Measurements from ENCODE around the gene DDIT4. TPM values are rescaled to one million over a fixed set of nuclear protein-coding genes. Genes with fewer than 3 reads are reported as not detected.
"Not testable (repeated sequence)": the region's sequence is repeated elsewhere in the genome, so short reads cannot be mapped to it uniquely, and the experiment has no call there.

The DDIT4 gene
- polyA plus RNA-seq, 3 donors = 26.1 to 611 (median 45.8) TPM

DNA sequence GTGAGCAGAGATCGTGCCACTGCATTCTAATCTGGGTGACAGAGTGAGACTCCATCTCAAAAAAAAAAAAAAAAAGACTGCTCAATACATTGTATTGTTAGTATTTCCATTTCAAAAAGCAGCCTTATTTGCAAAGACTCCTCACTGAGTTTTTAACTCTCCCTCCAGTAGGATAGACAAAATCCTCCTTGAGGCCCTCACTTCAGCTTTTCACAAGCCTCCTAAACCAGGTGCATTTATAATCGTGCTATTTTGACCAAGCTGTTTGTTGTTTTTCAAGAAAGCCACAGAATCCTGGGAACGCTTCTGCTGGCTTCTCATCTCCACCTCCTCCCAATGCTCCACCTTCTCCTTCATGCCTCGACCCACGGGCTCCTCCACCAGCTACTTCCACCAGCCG lies 6.3 kb upstream of the DDIT4 start:
- H3K4me2 ChIP-seq (replicated peaks; ENCODE audit: extremely low read depth, low read length, poor library complexity, severe bottlenecking) = no peak overlapping the region
- no peak overlapping the region for H2AFZ ChIP-seq (ENCODE audit: insufficient read depth, low read depth, low read length, poor library complexity, severe bottlenecking)
- peaks cover 0 to 12% (median 6%) of the 10 kb centered on the region in 3 donors for H3K27me3 Mint-ChIP-seq (ENCODE audit: low read depth in 3 of 3)
- no peaks in the 10 kb centered on the region for H3K36me3 Mint-ChIP-seq
- no peaks in the 10 kb centered on the region for H3K27me3 ChIP-seq (ENCODE audit: control insufficient read depth in 2 of 2, insufficient read depth in 2 of 2, low read length in 2 of 2)
- no peak overlapping the region for H3K27ac ChIP-seq (ENCODE audit: low read depth in 1 of 2, low read length in 2 of 2)
- no peaks in the 10 kb centered on the region for H3K36me3 ChIP-seq (replicated peaks in 1 of 2; ENCODE audit: control insufficient read depth in 1 of 2, insufficient read depth in 2 of 2, low read length in 2 of 2)
- no peak overlapping the region for H3K9ac ChIP-seq (ENCODE audit: insufficient read depth, low read length, poor library complexity, severe bottlenecking)
- WGBS (ENCODE audit: insufficient coverage) = 92% methylated on average over 5 of the region's 6 CpGs
- H3K27ac Mint-ChIP-seq = no peak overlapping the region
- DNase-seq = no peak
- intact Hi-C loops (cut with micrococcal nuclease) = no loop called here
- H3K9me3 Mint-ChIP-seq = peaks cover 0 to 1% (median 0%) of the 10 kb centered on the region in 7 donors
- H3K4me1 Mint-ChIP-seq = peaks cover 8% of the 10 kb centered on the region
- no peak overlapping the region for H3K4me3 ChIP-seq (replicated peaks in 1 of 3; ENCODE audit: low read depth in 2 of 3, low read length in 3 of 3)
- TF ChIP-seq, protein P1, sequence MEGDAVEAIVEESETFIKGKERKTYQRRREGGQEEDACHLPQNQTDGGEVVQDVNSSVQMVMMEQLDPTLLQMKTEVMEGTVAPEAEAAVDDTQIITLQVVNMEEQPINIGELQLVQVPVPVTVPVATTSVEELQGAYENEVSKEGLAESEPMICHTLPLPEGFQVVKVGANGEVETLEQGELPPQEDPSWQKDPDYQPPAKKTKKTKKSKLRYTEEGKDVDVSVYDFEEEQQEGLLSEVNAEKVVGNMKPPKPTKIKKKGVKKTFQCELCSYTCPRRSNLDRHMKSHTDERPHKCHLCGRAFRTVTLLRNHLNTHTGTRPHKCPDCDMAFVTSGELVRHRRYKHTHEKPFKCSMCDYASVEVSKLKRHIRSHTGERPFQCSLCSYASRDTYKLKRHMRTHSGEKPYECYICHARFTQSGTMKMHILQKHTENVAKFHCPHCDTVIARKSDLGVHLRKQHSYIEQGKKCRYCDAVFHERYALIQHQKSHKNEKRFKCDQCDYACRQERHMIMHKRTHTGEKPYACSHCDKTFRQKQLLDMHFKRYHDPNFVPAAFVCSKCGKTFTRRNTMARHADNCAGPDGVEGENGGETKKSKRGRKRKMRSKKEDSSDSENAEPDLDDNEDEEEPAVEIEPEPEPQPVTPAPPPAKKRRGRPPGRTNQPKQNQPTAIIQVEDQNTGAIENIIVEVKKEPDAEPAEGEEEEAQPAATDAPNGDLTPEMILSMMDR (IDR thresholded peaks at IDR 0.05) = no peak
- H3K79me2 ChIP-seq (ENCODE audit: insufficient read depth, low read length) = no peaks in the 10 kb centered on the region
- no peak overlapping the region for H3K4me3 Mint-ChIP-seq
- peaks cover under 1% of the 10 kb centered on the region in 2 donors for H3K4me1 ChIP-seq (ENCODE audit: control insufficient read depth in 1 of 2, insufficient read depth in 2 of 2, low read length in 2 of 2)
- H3K9me3 ChIP-seq (replicated peaks in 1 of 2; ENCODE audit: control insufficient read depth in 1 of 2, insufficient read depth in 1 of 2, low read length in 2 of 2) = no peaks in the 10 kb centered on the region
- H4K20me1 ChIP-seq (ENCODE audit: insufficient read depth, low read length) = no peaks in the 10 kb centered on the region

GRCh38 chr10:72267819-72268399 lies 5.8 kb upstream of the DDIT4 start:
- intact Hi-C loops (cut with micrococcal nuclease) = no loop called here
- H3K9ac ChIP-seq (ENCODE audit: insufficient read depth, low read length, poor library complexity, severe bottlenecking) = no peak overlapping the region
- 99% methylated on average over 14 of the region's 15 CpGs for WGBS (ENCODE audit: insufficient coverage)
- no peaks in the 10 kb centered on the region for H3K79me2 ChIP-seq (ENCODE audit: insufficient read depth, low read length)
- no peak overlapping the region for H2AFZ ChIP-seq (ENCODE audit: insufficient read depth, low read depth, low read length, poor library complexity, severe bottlenecking)
- Mint-ChIP-seq H3K4me1 (peaks cover 12% of the 10 kb centered on the region), H3K27me3 (ENCODE audit: low read depth in 3 of 3) (peaks cover 0 to 13% (median 9%) of the 10 kb centered on the region in 3 donors), H3K27ac (no peak overlapping the region), H3K36me3 (no peaks in the 10 kb centered on the region), H3K4me3 (no peak overlapping the region), H3K9me3 (peaks cover 0 to 2% (median 0%) of the 10 kb centered on the region in 7 donors)
- no peaks in the 10 kb centered on the region for H4K20me1 ChIP-seq (ENCODE audit: insufficient read depth, low read length)
- H3K27me3 ChIP-seq (ENCODE audit: control insufficient read depth in 2 of 2, insufficient read depth in 2 of 2, low read length in 2 of 2) = no peaks in the 10 kb centered on the region
- no peak for DNase-seq
- TF ChIP-seq, protein P1 (IDR thresholded peaks at IDR 0.05) = no peak
- H3K4me3 ChIP-seq (replicated peaks in 1 of 3; ENCODE audit: low read depth in 2 of 3, low read length in 3 of 3) = no peak overlapping the region
- H3K4me2 ChIP-seq (replicated peaks; ENCODE audit: extremely low read depth, low read length, poor library complexity, severe bottlenecking) = no peak overlapping the region
- H3K9me3 ChIP-seq (replicated peaks in 1 of 2; ENCODE audit: control insufficient read depth in 1 of 2, insufficient read depth in 1 of 2, low read length in 2 of 2) = no peaks in the 10 kb centered on the region
- no peaks in the 10 kb centered on the region for H3K36me3 ChIP-seq (replicated peaks in 1 of 2; ENCODE audit: control insufficient read depth in 1 of 2, insufficient read depth in 2 of 2, low read length in 2 of 2)
- H3K27ac ChIP-seq (ENCODE audit: low read depth in 1 of 2, low read length in 2 of 2) = no peak overlapping the region
- H3K4me1 ChIP-seq (ENCODE audit: control insufficient read depth in 1 of 2, insufficient read depth in 2 of 2, low read length in 2 of 2) = peaks cover 5 to 6% of the 10 kb centered on the region in 2 donors

DNA sequence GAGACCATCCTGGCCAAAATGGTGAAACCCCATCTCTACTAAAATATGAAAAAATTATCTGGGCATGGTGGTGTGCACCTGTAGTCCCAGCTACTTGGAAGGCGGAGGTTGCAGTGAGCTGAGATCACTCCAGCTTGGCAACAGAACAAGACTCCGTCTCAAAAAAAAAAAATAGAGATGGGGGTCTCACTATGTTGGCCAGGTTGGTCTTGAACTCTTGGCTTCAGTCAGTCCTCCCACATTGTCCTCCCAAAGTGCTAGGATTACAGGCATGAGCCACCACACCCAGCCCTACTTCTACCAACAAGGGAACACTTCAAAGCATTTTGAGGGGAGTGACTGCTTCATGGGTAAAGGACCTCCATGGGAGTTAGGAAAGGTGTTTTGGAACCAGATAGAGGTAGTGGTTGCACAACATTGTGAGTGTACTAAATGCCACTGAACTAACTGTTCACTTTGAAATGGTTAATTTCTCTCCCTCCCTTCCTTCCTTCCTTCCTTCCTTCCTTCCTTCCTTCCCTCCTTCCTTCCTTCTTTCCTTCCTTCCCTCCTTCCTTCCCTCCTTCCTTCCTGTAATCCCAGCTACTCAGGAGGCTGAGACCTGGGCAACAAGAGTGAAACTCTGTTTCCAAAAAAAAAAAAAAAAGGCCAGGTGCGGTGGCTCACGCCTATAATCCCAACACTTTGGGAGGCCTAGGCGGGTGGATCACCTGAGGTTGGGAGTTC lies 5.1 kb upstream of the DDIT4 start:
- H3K27ac ChIP-seq (ENCODE audit: low read depth in 1 of 2, low read length in 2 of 2); H3K79me2 ChIP-seq (ENCODE audit: insufficient read depth, low read length); H3K9ac ChIP-seq (ENCODE audit: insufficient read depth, low read length, poor library complexity, severe bottlenecking); H3K4me2 ChIP-seq (replicated peaks; ENCODE audit: extremely low read depth, low read length, poor library complexity, severe bottlenecking); H3K4me3 Mint-ChIP-seq; H3K4me1 Mint-ChIP-seq; intact Hi-C loops (cut with micrococcal nuclease); H2AFZ ChIP-seq (ENCODE audit: insufficient read depth, low read depth, low read length, poor library complexity, severe bottlenecking); H3K9me3 ChIP-seq (replicated peaks in 1 of 2; ENCODE audit: control insufficient read depth in 1 of 2, insufficient read depth in 1 of 2, low read length in 2 of 2); H3K27ac Mint-ChIP-seq; H4K20me1 ChIP-seq (ENCODE audit: insufficient read depth, low read length); DNase-seq; H3K9me3 Mint-ChIP-seq; H3K36me3 ChIP-seq (replicated peaks in 1 of 2; ENCODE audit: control insufficient read depth in 1 of 2, insufficient read depth in 2 of 2, low read length in 2 of 2); H3K27me3 ChIP-seq (ENCODE audit: control insufficient read depth in 2 of 2, insufficient read depth in 2 of 2, low read length in 2 of 2); H3K4me3 ChIP-seq (replicated peaks in 1 of 3; ENCODE audit: low read depth in 2 of 3, low read length in 3 of 3); H3K36me3 Mint-ChIP-seq: not testable (repeated sequence)
- WGBS (ENCODE audit: insufficient coverage) = no CpG with 5 or more reads among the region's 5 CpGs
- peaks cover 11 to 13% of the 10 kb centered on the region in 2 donors for H3K4me1 ChIP-seq (ENCODE audit: control insufficient read depth in 1 of 2, insufficient read depth in 2 of 2, low read length in 2 of 2)
- peaks cover 0 to 13% (median 11%) of the 10 kb centered on the region in 3 donors for H3K27me3 Mint-ChIP-seq (ENCODE audit: low read depth in 3 of 3)
